Endodermal cell (in vitro differentiated cells): ENCODE data around the gene SIRPD. TPM values are rescaled to one million over a fixed set of nuclear protein-coding genes. Genes with fewer than 3 reads are reported as not detected.

Source experiments
- DNase-seq: peaks from one replicate; pipeline ENCODE4 v3.0.0-alpha.2; 2017
- H3K27ac ChIP-seq: 2 replicates; pipeline ENCODE4 v1.5.1; 2013; ENCODE audit warnings: mild to moderate bottlenecking, low read depth, low read length, moderate library complexity
- H3K27me3 ChIP-seq: 2 replicates; pipeline ENCODE4 v1.6.1; 2013; ENCODE audit warnings: mild to moderate bottlenecking, low read length, moderate library complexity; ENCODE audit not compliant: insufficient read depth, control insufficient read depth, poor library complexity, severe bottlenecking
- H3K36me3 ChIP-seq: 2 replicates; pipeline ENCODE4 v1.7.0; 2013; ENCODE audit warnings: mild to moderate bottlenecking, low read length, moderate library complexity; ENCODE audit not compliant: control insufficient read depth, insufficient read depth
- H3K4me1 ChIP-seq: one replicate; pipeline ENCODE4 v1.7.0; 2013; ENCODE audit warnings: low read length; ENCODE audit not compliant: control insufficient read depth, insufficient read depth
- H3K4me3 ChIP-seq: 2 replicates; pipeline ENCODE4 v1.5.1; 2013; ENCODE audit warnings: mild to moderate bottlenecking, low read length, moderate library complexity
- H3K9ac ChIP-seq: 2 replicates; pipeline ENCODE4 v1.6.1; 2013; ENCODE audit warnings: mild to moderate bottlenecking, low read length, moderate library complexity; ENCODE audit not compliant: poor library complexity, severe bottlenecking; ENCODE audit errors: extremely low read depth
- H3K9me3 ChIP-seq: 2 replicates; pipeline ENCODE4 v1.6.1; 2013; ENCODE audit warnings: mild to moderate bottlenecking, low read length, moderate library complexity; ENCODE audit not compliant: control insufficient read depth
- H3K27ac Mint-ChIP-seq: 2 replicates; pipeline ENCODE4 v1.8.0; 2020; ENCODE audit warnings: mixed read lengths
- H3K27me3 Mint-ChIP-seq: 2 replicates; pipeline ENCODE4 v1.8.0; 2021; ENCODE audit warnings: mild to moderate bottlenecking, mixed read lengths; ENCODE audit not compliant: insufficient read depth
- H3K36me3 Mint-ChIP-seq: 2 replicates; pipeline ENCODE4 v1.8.0; 2020; ENCODE audit warnings: low read depth, mixed read lengths
- H3K4me1 Mint-ChIP-seq: 2 replicates; pipeline ENCODE4 v1.8.0; 2020; ENCODE audit warnings: mixed read lengths
- H3K4me3 Mint-ChIP-seq: 2 replicates; pipeline ENCODE4 v1.8.0; 2020; ENCODE audit warnings: mild to moderate bottlenecking, moderate library complexity, mixed read lengths
- H3K9me3 Mint-ChIP-seq: 2 replicates; pipeline ENCODE4 v1.8.0; 2020; ENCODE audit warnings: mild to moderate bottlenecking, mixed read lengths
- CTCF ChIP-seq: fragments of 200-600 bp; sonication (generic); conservative IDR thresholded peaks from 2 replicates; pipeline ENCODE4 v1.5.0; 2021; ENCODE audit warnings: antibody characterized with exemption, mild to moderate bottlenecking
- WGBS, 2 experiments: methylation state at CpG; one replicate each; pipeline versions ENCODE4 v1.1.5 to v1.1.7; 2013; ENCODE audit warnings: missing lambda C conversion rate in 2 of 2, mixed read lengths in 1 of 2; ENCODE audit not compliant: insufficient coverage in 1 of 2, insufficient read length in 1 of 2; 5-methylcytosine and 5-hydroxymethylcytosine counted together
- total RNA-seq, 2 donors: library from RNA; stranded (reverse); fragmentation: NEBNext Ultra II Directional in 1 of 2; extraction: Animal tissue kit (Norgen Biotek cat#: 25700) in 1 of 2; gene quantifications; 2 replicates in 1 of 2; 3 replicates in 1 of 2; pipeline ENCODE4 v1.2.1, GENCODE V29; 2021

The SIRPD gene
- total RNA-seq, 2 donors from 2014 or later = not detected

DNA sequence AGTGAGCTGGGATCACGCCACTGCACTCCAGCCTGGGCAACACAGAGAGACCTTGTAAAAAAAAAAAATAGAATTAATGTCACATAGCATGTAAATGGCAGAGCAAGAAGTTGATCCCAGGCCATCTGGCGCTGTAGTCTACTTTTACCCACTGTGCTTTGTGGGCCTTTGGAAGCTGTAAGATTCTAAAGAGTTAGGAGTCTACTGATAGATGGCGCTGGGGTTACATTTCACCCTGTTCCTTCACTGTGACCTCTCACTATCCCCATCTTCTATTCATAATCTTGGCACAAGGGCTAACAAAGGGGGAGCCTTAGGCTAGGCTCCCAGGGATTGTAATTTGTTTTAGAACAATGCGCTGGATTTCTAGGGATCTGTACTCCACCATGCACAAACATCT lies 24.4 kb downstream of the SIRPD start:
- Mint-ChIP-seq H3K9me3 (no peaks in the 10 kb centered on the region), H3K4me3 (no peak overlapping the region), H3K36me3 (no peaks in the 10 kb centered on the region), H3K4me1 (no peaks in the 10 kb centered on the region), H3K27me3 (no peaks in the 10 kb centered on the region), H3K27ac (no peak overlapping the region)
- H3K9ac ChIP-seq = no peak overlapping the region
- no peaks in the 10 kb centered on the region for H3K9me3 ChIP-seq
- no peak overlapping the region for H3K4me3 ChIP-seq
- peak; percentile 56 for TF ChIP-seq CTCF
- H3K36me3 ChIP-seq = no peaks in the 10 kb centered on the region
- no peaks in the 10 kb centered on the region for H3K27me3 ChIP-seq
- DNase-seq = peak; percentile 52
- H3K27ac ChIP-seq = no peak overlapping the region
- no peaks in the 10 kb centered on the region for H3K4me1 ChIP-seq
- 82 to 90% methylated on average over 3 to 4 of the region's 4 CpGs for WGBS, 2 experiments

DNA sequence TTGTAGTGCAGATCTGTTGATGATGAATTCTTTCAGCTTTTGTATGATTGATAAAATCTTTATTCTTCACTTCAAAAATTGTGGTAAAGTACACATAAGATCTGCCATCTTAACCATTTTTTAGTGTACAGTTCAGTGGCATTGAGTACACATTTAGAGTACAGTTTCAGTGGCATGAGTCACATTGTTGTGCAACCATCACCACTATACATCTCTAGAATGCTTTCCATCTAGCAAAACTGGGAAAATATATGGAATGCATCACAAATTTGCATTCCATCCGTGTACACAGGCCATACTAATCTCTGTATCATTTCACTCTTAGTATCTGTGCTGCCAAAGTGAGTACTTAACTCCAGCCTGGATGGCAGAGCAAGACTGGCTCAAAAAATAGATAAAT lies 28.7 kb downstream of the SIRPD start:
- no peaks in the 10 kb centered on the region for H3K4me1 ChIP-seq
- no peak for DNase-seq
- no peaks in the 10 kb centered on the region for H3K9me3 ChIP-seq
- Mint-ChIP-seq H3K4me3 (no peak overlapping the region), H3K9me3 (no peaks in the 10 kb centered on the region), H3K27ac (no peak overlapping the region), H3K27me3 (no peaks in the 10 kb centered on the region), H3K36me3 (no peaks in the 10 kb centered on the region), H3K4me1 (no peaks in the 10 kb centered on the region)
- no peaks in the 10 kb centered on the region for H3K27me3 ChIP-seq
- no peak for TF ChIP-seq CTCF
- H3K27ac ChIP-seq = no peak overlapping the region
- H3K4me3 ChIP-seq = no peak overlapping the region
- H3K36me3 ChIP-seq = no peaks in the 10 kb centered on the region
- 67 to 68% methylated on average over 1 of the region's 1 CpG for WGBS, 2 experiments
- H3K9ac ChIP-seq = no peak overlapping the region

DNA sequence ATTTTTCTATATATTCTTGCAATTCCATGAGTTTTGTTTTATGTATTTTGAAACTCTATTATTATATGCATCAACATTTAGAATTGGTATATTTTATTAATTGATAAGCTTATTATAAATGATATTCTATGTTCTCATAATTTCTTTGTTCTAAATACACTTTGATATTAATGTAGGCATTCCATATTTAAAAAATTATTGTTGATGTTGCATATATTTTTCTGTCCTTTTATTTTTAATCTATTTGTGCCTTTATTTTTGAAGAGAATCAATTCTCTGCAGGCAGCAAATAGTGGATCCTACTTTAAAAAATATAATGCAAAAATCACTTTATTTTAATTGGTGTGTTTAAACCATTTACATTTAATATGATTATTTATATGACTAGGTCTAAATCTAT lies 29.6 kb downstream of the SIRPD start:
- Mint-ChIP-seq H3K36me3 (no peaks in the 10 kb centered on the region), H3K4me3 (no peak overlapping the region), H3K27me3 (no peaks in the 10 kb centered on the region), H3K4me1 (no peaks in the 10 kb centered on the region), H3K9me3 (no peaks in the 10 kb centered on the region), H3K27ac (no peak overlapping the region)
- DNase-seq = no peak
- no peak for TF ChIP-seq CTCF
- no peaks in the 10 kb centered on the region for H3K4me1 ChIP-seq
- H3K27me3 ChIP-seq = no peaks in the 10 kb centered on the region
- H3K9ac ChIP-seq = no peak overlapping the region
- no peak overlapping the region for H3K27ac ChIP-seq
- no peak overlapping the region for H3K4me3 ChIP-seq
- no peaks in the 10 kb centered on the region for H3K36me3 ChIP-seq
- H3K9me3 ChIP-seq = no peaks in the 10 kb centered on the region
